HepG2 (cell line): ENCODE data around the gene ANAPC5. TPM values are rescaled to one million over a fixed set of nuclear protein-coding genes. Genes with fewer than 3 reads are reported as not detected.

ENCODE experiments used
- AGO1 ChIP-seq: fragments of 200-400 bp; formaldehyde crosslinking; IDR thresholded peaks from 2 replicates; pipeline ENCODE4 v1.6.1; 2017; ENCODE audit warnings: mild to moderate bottlenecking, low read depth, low read length, moderate library complexity; ENCODE audit not compliant: poor library complexity, severe bottlenecking
- DZIP1 ChIP-seq: sonication (generic); formaldehyde crosslinking; IDR thresholded peaks from 2 replicates; pipeline ENCODE4 v1.5.0; 2020; ENCODE audit warnings: mild to moderate bottlenecking, missing genetic modification reagents
- ELF1 ChIP-seq: sonication (generic); formaldehyde crosslinking; IDR thresholded peaks from 2 replicates; pipeline ENCODE4 v1.4.0; 2020; ENCODE audit warnings: missing genetic modification reagents
- MEF2D ChIP-seq: sonication (generic); formaldehyde crosslinking; IDR thresholded peaks from 2 replicates; pipeline ENCODE4 v1.5.1; 2020; ENCODE audit warnings: mild to moderate bottlenecking, missing genetic modification reagents
- NFE2L1 ChIP-seq: sonication (generic); formaldehyde crosslinking; IDR thresholded peaks from 2 replicates; pipeline ENCODE4 v1.4.0; 2020; ENCODE audit warnings: missing genetic modification reagents, mild to moderate bottlenecking, borderline replicate concordance
- NFRKB ChIP-seq: fragments of 450-650 bp; IDR thresholded peaks from 2 replicates; pipeline ENCODE4 v1.6.1; 2017
- NPAS2 ChIP-seq: sonication (generic); formaldehyde crosslinking; IDR thresholded peaks from 2 replicates; pipeline ENCODE4 v1.8.0; 2022; ENCODE audit warnings: mild to moderate bottlenecking, missing genetic modification reagents, borderline replicate concordance
- SMARCC2 ChIP-seq: fragments of 450-650 bp; IDR thresholded peaks from 2 replicates; pipeline ENCODE4 v1.6.1; 2017; ENCODE audit warnings: antibody characterized with exemption, mild to moderate bottlenecking
- TARDBP ChIP-seq: sonication (generic); formaldehyde crosslinking; IDR thresholded peaks from 2 replicates; pipeline ENCODE4 v1.8.0; 2022; ENCODE audit warnings: mild to moderate bottlenecking, missing genetic modification reagents
- ZBTB3 ChIP-seq: sonication (generic); formaldehyde crosslinking; IDR thresholded peaks from 2 replicates; pipeline ENCODE4 v1.4.0; 2020; ENCODE audit warnings: low read depth, mild to moderate bottlenecking, moderate library complexity, missing genetic modification reagents, borderline replicate concordance
- ZNF570 ChIP-seq: sonication (generic); formaldehyde crosslinking; IDR thresholded peaks from 2 replicates; pipeline ENCODE4 v1.4.0; 2020; ENCODE audit warnings: mild to moderate bottlenecking, missing genetic modification reagents, borderline replicate concordance
- ZNF883 ChIP-seq: sonication (generic); formaldehyde crosslinking; IDR thresholded peaks from 2 replicates; pipeline ENCODE4 v1.5.1; 2020; ENCODE audit warnings: mild to moderate bottlenecking, missing genetic modification reagents; ENCODE audit errors: not compliant biosample characterization
- polyA plus RNA-seq, 8 experiments: library from polyadenylated mRNA; depleted of rRNA in 3 of 8; stranded (reverse) in 7 of 8; unstranded in 1 of 8; fragments of >200 nt; fragmentation: Illumina TruSeq in 4 of 8; extraction: Trizol in 4 of 8; gene quantifications; 2 replicates each; pipeline versions ENCODE4 v1.2.1 to v1.2.3, GENCODE V29; 2011 to 2016; ENCODE audit warnings: low read depth in 4 of 8, missing spikeins in 1 of 8, mixed read lengths in 1 of 8; ENCODE audit not compliant: insufficient read depth in 1 of 8
- total RNA-seq, 5 experiments: library from RNA; depleted of rRNA; stranded (reverse); fragments of >200 nt; fragmentation: Illumina TruSeq; extraction: Trizol; gene quantifications; 2 replicates each; pipeline ENCODE4 v1.2.3, GENCODE V29; 2016; ENCODE audit warnings: low read depth in 1 of 5
- TF ChIP-seq, protein P1 (sequence below): sonication (generic); formaldehyde crosslinking; IDR thresholded peaks from 2 replicates; pipeline ENCODE4 v1.4.0; 2020; ENCODE audit warnings: missing genetic modification reagents
- TF ChIP-seq, protein P2 (sequence below): sonication (generic); formaldehyde crosslinking; IDR thresholded peaks from 2 replicates; pipeline ENCODE4 v1.4.0; 2020; ENCODE audit warnings: missing genetic modification reagents, borderline replicate concordance
- TF ChIP-seq, protein P3 (sequence below): sonication (generic); formaldehyde crosslinking; IDR thresholded peaks from 2 replicates; pipeline ENCODE4 v1.4.0; 2020; ENCODE audit warnings: low read depth, mild to moderate bottlenecking, missing genetic modification reagents
- TF ChIP-seq, protein P4 (sequence below): sonication (generic); formaldehyde crosslinking; IDR thresholded peaks from 2 replicates; pipeline ENCODE4 v1.4.0; 2020; ENCODE audit warnings: missing genetic modification reagents

The ANAPC5 gene
- total and polyA plus RNA-seq, 2 of the 13 experiments (the other 11 are each of a cell fraction or from before 2014, with no cell fraction given): 146 to 161 TPM

DNA sequence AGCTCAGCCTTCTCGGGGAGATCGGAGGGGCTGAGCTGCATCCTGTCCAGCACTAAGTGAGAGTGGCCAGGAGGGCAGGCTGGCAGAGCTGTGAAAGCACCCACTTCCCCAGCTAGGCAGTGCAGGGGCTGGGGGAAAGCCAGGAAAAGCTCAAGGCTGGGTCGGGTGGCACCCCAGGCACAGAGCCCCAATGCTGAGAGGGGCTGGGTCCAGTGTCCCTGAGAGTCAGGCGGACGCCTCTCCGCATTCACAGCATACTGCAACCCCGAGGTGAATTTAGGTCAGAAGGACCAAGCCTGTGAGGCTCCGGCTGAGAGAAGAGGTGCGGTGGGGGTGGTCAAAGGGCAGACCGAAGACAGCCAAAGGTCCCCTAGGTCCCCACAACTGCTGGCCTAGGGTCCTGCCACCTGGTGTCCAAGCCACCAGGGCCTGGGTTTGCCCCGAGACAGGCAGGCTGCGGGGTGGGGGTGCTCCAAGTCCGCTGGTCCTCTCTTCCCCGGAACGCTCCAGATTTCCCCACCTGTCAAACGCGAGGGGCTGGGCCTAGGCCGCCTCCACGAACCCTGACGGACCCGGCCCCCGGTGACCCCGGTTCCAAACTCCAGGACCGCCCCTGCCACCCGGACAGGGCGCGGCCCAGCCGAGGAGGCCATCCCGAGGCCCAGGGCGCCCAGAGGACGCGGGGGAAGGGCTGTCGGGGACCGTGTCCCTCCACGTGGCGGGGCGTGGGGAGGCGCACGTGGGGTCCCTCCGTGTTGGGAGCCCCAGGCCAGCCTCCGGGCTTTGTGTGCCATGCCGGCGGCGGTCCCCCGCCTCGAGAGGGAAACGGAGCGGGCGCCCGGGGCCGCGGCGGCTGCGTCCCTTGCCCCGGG is 56.2 kb downstream of the ANAPC5 start (continued):
- TF ChIP-seq, protein P1, sequence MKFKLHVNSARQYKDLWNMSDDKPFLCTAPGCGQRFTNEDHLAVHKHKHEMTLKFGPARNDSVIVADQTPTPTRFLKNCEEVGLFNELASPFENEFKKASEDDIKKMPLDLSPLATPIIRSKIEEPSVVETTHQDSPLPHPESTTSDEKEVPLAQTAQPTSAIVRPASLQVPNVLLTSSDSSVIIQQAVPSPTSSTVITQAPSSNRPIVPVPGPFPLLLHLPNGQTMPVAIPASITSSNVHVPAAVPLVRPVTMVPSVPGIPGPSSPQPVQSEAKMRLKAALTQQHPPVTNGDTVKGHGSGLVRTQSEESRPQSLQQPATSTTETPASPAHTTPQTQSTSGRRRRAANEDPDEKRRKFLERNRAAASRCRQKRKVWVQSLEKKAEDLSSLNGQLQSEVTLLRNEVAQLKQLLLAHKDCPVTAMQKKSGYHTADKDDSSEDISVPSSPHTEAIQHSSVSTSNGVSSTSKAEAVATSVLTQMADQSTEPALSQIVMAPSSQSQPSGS: no peak
- TF ChIP-seq SMARCC2: no peak
- peak; percentile 61 for TF ChIP-seq AGO1
- TF ChIP-seq ZNF883 (CRISPR knock-in tag): no peak
- TF ChIP-seq TARDBP: no peak
- no peak for TF ChIP-seq DZIP1
- TF ChIP-seq, protein P2, sequence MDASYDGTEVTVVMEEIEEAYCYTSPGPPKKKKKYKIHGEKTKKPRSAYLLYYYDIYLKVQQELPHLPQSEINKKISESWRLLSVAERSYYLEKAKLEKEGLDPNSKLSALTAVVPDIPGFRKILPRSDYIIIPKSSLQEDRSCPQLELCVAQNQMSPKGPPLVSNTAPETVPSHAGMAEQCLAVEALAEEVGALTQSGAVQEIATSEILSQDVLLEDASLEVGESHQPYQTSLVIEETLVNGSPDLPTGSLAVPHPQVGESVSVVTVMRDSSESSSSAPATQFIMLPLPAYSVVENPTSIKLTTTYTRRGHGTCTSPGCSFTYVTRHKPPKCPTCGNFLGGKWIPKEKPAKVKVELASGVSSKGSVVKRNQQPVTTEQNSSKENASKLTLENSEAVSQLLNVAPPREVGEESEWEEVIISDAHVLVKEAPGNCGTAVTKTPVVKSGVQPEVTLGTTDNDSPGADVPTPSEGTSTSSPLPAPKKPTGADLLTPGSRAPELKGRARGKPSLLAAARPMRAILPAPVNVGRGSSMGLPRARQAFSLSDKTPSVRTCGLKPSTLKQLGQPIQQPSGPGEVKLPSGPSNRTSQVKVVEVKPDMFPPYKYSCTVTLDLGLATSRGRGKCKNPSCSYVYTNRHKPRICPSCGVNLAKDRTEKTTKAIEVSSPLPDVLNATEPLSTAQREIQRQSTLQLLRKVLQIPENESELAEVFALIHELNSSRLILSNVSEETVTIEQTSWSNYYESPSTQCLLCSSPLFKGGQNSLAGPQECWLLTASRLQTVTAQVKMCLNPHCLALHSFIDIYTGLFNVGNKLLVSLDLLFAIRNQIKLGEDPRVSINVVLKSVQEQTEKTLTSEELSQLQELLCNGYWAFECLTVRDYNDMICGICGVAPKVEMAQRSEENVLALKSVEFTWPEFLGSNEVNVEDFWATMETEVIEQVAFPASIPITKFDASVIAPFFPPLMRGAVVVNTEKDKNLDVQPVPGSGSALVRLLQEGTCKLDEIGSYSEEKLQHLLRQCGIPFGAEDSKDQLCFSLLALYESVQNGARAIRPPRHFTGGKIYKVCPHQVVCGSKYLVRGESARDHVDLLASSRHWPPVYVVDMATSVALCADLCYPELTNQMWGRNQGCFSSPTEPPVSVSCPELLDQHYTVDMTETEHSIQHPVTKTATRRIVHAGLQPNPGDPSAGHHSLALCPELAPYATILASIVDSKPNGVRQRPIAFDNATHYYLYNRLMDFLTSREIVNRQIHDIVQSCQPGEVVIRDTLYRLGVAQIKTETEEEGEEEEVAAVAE (CRISPR knock-in tag): 0 out of 2 replicates have a peak, but pooled peaks have one; percentile 9
- TF ChIP-seq NFE2L1 (CRISPR knock-in tag): peak; percentile 5; the same call in 1 of the 2 replicates
- TF ChIP-seq NPAS2 (CRISPR knock-in tag): no peak
- 0 out of 2 replicates have a peak, but pooled peaks have one; percentile 24 for TF ChIP-seq MEF2D
- no peak for TF ChIP-seq ELF1 (CRISPR knock-in tag)
- no peak for TF ChIP-seq ZNF570 (CRISPR knock-in tag)
- no peak for TF ChIP-seq NFRKB
- TF ChIP-seq, protein P3, sequence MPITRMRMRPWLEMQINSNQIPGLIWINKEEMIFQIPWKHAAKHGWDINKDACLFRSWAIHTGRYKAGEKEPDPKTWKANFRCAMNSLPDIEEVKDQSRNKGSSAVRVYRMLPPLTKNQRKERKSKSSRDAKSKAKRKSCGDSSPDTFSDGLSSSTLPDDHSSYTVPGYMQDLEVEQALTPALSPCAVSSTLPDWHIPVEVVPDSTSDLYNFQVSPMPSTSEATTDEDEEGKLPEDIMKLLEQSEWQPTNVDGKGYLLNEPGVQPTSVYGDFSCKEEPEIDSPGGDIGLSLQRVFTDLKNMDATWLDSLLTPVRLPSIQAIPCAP (CRISPR knock-in tag): no peak
- TF ChIP-seq ZBTB3 (CRISPR knock-in tag): no peak
- TF ChIP-seq, protein P4, sequence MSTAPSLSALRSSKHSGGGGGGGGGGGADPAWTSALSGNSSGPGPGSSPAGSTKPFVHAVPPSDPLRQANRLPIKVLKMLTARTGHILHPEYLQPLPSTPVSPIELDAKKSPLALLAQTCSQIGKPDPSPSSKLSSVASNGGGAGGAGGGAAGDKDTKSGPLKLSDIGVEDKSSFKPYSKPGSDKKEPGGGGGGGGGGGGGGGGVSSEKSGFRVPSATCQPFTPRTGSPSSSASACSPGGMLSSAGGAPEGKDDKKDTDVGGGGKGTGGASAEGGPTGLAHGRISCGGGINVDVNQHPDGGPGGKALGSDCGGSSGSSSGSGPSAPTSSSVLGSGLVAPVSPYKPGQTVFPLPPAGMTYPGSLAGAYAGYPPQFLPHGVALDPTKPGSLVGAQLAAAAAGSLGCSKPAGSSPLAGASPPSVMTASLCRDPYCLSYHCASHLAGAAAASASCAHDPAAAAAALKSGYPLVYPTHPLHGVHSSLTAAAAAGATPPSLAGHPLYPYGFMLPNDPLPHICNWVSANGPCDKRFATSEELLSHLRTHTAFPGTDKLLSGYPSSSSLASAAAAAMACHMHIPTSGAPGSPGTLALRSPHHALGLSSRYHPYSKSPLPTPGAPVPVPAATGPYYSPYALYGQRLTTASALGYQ (CRISPR knock-in tag): no peak
